Amniotic stem cell (primary cell): Measurements from ENCODE around the gene SNORC.
"Not testable (repeated sequence)": the region's sequence is repeated elsewhere in the genome, so short reads cannot be mapped to it uniquely, and the experiment has no call there.

Experiments used
- DNase-seq: peaks from one replicate; lab custom pipeline; 2025; lab: John Stamatoyannopoulos, UW

SNORC gene

DNA sequence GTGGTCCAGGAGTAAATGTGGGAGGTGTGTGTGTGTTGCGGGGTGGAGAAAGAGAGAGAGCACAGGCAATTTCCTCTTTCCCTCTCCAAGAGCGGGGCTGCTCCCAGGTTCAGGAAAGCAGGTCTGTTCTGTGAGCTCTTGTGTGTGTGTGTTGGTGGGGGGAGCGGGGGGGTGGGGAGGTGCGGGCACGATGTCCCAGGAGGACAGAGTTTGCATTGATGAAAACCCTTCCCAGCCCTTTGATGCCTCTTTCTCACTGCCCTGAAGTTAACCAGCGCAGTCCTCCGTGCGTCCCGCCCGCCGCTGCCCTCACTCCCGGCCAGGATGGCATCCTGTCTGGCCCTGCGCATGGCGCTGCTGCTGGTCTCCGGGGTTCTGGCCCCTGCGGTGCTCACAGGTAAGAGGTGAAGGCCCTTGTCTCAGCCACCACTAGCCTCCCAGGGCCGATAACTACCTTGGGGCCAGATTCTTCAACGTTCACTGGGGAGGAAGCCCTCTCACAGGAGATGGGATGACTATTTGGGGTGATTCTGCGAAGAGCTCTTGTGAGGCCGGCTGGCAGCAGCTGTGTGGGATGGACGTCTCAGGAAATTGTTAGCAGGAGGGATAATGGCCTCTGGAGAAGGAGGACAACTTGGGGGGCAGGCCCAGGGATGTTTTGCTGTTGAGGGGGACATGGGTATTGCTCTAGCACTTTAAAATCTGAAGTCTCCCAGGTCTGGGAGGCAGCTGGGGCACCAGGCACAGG is at the start of gene SNORC:
Gene SNORC (plus strand): TSS at position 247 of the 748 bp plus-strand sequence. CDS start 78 bp downstream, at position 325.
- DNase-seq: no peak

DNA sequence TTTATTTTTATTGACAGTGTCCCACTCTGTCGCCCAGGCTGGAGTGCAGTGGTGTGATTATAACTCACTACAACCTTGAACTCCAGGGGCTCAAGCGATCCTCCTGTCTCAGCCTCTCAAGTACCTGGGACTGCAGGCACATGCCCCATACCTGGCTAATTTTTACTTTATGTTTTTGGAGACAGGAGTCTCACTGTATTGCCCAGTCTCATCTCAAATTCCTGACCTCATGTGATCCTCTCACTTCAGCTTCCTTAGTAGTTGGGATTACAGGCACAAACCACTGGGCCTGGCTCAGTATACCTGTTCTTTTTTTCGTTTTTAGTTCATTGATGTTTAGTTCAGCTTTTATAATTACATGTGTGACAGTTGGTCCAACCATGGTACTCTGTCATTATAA is 40.1 kb upstream of the SNORC start:
- DNase-seq: no peak

DNA sequence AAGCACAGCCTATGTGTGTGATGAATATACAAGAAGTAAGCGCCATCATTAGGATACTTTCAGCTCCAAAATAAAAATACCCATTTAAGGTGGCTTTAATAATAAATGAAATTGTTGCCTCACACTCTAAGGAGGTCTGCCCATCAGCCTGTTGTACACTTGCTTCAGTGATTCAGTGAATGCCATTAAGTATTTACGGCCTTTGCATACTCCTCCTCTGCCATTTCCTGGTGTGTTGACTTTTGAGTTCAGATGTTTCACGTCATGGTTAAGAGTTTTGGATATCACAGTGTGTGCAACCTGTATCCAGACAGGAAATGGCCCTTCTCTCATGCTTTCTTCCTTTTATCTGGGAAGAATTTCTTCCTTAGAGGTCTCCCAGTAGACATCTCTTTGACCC is 38.6 kb upstream of the SNORC start:
- no peak for DNase-seq

DNA sequence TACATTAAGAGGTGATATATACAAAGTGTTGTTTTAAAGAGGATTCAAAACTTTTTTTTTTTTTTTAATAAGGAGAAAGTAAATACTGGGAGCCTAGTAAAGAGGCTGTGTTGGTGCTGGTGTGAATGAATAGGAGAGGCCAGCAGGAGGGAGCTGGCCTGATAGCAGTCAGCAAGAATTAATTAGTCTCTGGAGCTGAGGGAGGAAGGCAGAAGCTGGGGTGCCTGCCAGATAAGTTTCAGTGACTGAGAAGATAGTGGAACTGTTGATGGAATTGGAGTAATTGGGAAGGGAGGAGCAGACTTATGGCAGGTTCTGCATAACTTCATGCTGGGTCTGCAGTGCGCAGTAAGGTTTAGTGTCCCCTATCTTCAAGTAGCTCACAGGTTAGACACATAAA is 36.2 kb upstream of the SNORC start:
- no peak for DNase-seq

DNA sequence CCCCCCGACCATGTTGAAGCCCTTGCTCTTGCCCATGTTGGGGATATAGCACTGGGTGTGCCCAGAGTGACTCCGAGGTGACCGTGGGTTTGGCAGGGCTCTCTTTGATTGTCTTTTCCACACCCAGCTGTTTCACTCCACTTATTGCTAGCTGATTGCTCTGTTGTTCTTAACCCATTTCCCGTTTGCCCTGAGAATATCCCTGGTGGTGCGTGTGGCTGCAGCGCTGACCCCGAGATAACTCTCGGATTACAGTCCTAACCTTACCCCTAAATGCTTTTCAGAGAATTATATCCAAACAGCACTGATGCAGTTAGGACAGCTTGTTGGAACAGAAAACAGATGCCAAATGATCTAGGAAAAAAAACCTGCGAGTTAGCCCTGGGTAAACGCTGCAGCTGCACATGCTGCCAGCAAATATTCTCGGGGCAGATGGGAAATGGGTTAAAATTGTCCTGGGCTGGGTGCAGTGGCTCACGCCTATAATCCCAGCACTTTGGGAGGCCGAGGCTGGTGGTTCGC is 34.3 kb upstream of the SNORC start:
- DNase-seq: no peak

DNA sequence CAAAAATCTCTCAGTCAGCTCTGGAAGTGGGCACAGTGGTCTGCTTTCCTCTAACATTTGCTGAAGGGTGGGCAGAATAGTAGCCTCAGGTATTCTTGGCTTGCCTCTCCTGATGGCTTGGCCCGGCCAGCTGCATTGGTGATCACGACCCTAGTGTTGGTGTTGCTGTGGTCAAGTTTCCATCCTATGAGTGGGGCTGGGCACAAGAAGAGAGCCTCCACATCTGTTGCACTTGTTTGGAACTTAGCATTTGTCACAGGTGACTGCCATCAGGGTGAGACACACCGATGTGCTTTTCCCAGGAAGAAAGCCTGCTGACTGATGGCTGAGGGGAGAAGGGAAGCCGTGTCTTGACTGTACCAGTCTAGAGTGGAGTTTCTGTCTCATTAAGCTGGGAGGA is 33.1 kb upstream of the SNORC start:
- DNase-seq: no peak

DNA sequence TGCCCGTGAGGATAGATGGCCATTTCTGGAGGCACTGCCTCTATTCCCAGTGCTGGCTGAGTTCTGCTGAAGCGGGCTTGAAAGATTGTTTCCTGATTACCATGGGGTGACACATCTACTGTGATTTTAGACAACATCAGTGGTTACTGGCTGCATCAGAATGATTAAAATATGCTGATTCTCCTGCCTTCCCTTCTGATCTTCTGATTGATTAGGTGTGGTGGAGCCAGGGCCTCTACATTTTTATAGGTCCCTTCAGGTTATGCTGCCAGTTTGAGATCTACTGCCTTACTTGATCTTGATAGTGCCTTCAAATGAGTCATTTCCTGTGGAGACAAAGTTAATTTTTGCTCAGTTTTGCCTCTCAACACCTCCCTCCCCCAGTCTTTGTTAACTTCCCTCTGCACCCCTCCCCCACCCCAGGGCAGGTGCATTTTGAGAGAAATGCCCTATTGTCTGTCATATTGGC is 31.6 kb upstream of the SNORC start:
- no peak for DNase-seq

DNA sequence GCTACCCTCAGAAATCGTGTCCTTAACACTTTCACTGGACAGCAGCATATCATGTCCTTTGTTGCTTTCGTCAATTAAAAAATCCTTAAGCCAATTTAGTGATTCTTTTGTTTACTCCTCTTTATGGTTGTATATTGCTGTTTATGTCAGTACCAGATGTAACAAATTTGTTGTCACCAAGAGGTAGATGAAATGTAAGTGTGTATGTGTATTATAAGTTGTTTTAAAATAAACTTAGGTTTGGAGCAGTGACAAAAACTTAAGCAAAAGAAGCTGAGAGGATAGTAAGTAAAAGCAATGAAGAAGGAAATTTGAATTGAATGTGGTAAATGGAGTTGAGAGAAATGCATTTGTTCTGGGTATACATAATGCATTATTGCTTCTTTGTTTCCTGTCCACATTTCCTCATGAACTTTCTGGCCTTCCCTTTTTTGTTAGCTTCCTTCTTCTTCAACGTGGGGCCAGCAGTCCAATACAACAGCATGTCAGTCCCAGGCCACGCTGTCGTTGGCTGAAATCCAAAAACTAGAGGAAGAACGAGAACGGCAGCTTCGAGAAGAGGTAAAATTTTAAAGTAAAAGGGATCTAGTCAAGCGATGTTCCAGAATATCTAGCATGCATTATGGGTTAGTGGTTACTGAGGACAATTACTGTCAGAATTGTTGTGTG is 30.5 kb upstream of the SNORC start:
- DNase-seq: no peak

DNA sequence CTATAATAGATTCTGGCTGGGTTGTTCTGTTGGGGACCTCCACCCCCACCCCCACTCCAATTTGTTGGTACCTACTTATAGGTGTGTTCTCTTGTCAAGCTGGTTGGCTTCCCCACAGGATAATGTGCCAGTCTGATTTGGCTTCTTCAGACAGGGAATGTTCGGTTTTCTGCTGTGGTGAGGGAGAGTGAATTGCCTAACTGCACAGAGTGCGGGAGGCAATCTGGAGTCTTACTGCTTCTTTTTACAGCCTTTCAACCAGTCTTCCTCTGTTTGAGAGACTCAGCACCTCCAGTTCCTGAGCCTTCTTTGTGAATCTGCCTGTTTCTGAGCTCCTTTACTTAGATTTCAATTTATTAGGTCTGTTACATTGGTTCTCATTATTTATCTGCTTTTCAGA is 27.4 kb upstream of the SNORC start:
- no peak for DNase-seq

DNA sequence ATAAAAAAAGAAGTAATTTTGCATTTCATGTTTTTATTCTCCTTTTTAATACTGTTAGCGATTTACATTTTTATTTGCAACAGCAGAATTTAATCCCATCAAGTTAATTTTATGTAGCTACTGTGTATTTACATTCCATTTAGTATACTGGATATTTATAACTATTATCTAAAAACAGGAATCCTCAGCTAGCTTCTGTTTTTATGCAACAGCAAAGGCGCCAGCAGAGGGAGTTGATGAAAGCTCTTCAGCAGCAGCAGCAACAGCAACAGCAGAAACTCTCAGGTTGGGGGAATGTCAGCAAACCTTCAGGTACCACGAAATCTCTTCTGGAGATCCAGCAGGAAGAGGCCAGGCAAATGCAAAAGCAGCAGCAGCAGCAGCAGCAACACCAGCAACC is 26.2 kb upstream of the SNORC start:
- no peak for DNase-seq

DNA sequence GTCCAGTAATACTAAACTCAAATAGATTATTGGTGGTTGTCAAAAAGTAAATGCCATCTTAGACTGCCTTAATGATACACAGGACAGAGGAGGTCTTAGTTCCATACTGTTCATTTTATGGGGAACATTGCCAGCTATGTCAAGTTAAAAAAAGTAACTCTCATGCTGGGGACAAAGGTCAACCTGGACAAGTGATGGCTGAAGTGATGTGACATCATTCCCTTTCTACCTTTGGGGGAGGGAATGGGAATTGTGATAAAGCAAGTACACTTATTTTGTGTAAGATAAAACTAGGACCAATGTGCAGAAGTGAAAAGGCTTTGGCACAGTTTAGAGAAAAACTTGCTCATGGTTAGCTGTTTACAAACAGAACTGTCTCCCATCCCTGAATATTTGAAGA is 24.0 kb upstream of the SNORC start:
- no peak for DNase-seq

DNA sequence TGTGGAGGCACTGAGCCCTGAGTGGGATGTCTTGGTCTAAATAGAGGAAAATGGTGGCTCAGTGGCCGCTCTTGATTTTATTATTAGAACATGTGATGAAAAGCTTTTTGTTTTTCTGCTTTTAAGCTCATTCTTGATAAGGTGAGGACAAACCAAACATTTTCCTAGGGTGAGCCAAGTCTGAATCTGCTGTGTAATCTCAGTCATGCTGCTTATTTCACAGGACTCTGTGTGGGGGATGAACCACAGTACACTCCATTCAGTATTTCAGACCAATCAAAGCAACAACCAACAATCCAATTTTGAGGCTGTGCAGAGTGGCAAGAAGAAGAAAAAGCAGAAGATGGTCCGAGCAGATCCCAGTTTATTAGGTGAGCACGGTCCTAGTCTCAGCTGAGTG is 20.0 kb upstream of the SNORC start:
- no peak for DNase-seq

DNA sequence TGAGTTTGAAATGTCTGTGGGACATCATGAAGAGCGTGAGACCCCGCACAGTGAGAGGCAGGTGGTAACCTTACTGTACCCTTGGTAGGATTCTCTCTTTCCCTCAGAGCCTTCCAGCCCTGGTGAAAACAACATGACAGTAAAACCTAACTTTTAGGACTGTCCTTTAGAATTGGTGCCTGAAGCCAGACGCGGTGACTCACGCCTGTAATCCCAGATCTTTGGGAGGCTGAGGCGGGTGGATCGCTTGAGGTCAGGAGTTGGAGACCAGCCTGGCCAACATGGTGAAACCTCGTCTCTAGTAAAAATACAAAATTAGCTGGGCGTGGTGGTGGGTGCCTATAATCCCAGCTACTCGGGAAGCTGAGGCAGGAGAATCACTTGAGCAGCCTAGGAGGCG is 18.0 kb upstream of the SNORC start:
- not testable (repeated sequence) for DNase-seq

DNA sequence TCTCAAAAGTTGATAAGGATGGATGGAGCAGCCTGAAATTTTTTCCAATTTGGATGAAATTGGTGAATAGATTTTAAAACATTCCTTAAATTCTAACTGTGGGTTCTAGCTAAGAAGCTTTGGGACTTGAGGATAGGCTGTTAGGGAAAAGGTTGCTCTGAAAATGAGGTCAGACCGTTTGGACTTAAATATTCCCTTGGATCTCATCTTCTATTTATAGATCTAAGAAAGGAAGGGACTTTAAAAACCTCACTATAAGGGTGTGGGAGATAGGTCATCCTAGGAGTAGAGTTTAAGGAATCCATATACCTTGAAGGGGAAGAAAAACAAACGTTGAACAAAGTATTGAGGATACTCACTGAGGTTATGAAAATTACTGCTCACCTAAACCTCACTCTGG is 17.4 kb upstream of the SNORC start:
- DNase-seq: no peak

DNA sequence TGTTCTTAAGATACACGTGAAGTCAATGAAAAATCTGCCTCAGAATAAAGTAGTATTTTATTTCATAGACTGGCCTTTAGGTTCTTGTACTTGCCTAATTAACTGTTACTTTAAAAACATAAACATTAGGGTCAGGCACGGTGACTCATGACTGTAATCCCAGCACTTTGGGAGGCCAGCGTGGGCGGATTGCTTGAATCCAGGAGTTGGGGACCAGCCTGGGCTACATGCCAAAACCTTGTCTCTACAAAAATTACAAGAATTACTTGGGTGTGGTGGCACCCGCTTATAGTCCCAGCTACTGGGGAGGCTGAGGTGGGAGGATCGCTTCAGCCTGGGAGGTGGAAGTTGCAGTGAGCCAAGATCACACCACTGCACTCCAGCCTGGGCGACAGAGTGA is 16.0 kb upstream of the SNORC start:
- DNase-seq: peak; percentile 65

DNA sequence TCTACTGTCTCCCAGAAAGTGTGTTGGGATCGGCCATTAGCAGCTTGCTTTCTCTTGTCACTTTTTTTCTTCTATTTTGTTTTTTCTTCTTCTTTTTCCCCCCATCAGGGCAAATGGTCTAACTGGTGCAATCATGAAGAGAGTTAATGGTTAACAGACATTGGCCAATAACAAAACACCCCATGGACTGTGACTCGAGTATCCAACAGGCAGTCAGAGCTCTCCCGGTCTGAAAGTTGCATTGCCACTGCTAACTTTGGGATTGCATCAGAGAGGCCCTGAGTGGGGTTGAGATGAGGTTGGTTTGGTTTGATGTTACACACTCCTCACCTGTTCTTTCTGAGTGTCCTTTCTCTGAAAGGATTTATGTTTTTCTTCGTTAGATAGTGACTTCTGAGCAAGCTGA is 12.9 kb upstream of the SNORC start:
- no peak for DNase-seq

DNA sequence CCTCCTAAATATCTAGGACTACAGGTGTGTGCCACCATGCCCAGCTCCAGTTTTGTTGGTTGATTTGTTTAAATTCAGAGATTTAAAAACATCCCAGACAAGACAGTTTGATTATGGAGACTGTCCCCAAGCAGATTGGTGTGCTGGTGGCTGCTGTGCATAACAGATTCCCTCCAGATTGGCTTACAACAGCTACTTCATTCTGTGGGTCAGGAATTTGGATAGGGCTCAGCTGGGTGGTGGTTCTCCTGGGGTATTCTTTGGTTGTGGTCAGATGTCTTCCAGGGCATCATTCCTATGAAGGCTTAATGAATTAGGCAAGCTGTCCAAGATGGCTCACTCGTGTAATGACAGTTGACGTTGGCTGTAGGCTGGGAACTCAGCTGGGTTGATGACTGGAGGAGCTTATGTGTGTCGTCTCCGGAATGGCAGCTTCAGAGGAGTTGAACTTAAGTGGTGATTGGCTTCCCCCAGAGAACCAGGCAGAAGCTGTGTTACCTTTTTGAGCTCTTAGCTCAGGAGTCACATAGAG is 10.6 kb upstream of the SNORC start:
- no peak for DNase-seq

DNA sequence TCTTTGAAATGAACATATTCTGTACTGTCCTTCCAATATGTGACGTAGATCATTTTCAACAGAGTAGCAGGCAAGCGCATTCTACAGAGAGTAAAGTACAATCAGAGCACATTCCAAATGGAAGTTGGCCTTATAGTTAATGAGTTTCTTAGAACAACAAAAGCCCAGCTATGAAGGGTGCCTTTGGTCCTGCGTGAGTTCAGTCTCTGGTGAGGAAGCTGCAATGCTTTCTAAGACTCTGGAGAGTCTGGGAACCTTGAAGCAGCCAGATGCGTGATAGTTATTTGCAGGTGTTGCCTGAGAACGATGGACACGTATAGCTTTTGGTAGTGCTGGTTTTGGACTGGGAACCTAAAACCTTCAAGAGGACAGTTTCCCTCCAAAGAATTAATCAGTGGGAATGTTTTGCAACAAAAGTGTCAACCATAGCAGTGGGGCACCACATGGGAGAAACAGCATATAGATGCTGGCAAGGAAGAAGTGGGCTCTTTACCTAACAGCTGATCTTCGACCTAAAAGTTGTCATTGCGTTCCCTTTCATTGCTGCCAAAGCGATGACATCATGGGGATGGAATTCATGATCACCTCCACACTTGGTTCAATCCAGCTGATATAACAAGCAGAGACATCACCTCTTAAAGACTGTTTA is 9.3 kb upstream of the SNORC start:
- no peak for DNase-seq

DNA sequence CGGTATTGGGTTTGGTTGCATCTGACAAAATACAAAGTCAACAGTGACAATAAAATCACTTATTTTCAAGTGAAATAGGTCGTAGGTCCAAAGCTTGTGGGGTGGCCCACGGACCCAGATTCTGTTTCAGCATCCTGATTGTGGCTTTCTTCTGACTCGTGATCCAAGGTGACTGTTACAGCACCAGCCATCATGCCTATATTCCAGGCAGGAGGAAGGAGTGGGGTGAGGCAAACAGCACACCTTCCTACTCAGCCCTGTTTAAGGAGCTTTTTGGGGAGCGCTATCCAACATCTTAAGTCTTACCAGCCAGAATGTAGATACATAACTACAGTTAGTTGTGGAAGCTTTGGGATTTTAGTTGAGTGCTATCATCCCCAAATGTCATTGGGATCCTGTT is 8.7 kb upstream of the SNORC start:
- DNase-seq: no peak

DNA sequence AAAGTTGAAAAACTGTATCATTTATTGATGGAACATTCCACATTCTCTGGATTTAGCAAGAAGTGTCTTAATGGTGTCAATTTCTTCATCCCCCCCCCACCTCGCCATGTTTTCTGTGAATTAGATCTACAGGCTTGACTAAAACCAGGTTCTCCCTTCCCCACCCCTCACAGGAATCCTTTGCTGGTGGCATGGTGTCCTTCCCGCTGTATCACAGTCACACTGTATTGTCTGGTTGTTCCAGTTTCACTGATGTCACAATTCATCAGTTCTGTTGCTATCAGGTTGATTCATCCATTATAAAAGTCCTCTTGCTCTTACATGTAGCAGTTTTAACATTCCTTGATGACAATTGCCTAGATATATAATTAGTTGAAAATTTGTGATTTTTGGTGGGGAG is 6.1 kb upstream of the SNORC start:
- DNase-seq: no peak

DNA sequence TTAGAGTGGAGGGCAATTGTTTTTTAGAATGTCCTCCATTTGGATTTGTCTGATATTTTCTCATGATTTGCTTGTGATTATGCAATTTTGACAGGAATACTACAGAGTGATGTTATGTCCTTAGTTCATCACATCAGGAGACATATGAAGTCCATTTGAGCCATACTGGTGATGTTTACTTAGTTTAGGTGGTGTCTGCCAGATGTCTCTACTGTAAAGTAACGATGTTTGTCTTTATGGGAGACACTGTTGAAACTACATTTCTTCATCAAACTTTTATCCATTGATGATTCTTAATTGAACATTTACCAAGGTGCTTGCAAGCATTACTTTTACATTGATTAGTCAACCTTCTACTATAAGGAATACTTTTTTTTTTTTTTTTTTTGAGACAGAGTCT is 4.9 kb upstream of the SNORC start:
- DNase-seq: no peak

DNA sequence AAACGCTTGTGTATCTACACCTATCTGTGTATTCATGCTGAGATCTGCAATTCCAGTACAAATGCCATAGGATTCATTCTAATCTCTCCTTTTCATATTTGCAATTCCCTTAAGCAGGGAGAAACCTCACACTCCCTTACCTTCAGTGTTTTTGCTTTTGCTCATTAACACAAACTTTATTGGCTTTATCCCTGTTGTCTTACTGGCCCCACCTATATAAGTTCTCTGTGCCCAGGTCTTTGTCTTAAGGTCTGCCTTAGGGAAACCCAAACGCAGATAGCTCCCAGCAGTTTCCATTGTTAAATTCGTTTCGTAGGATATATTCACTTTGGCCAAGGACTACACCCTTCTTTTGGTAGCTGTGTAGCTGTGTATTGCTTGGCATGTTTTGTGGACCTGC is 4.0 kb upstream of the SNORC start:
- no peak for DNase-seq
